Measurements from ENCODE around the gene PF4V1. TPM values are rescaled to one million over a fixed set of nuclear protein-coding genes. Genes with fewer than 3 reads are reported as not detected.

The PF4V1 gene
- total and polyA plus RNA-seq, 2 of the 13 experiments (the other 11 are each of a cell fraction or from before 2014, with no cell fraction given): not detected

DNA sequence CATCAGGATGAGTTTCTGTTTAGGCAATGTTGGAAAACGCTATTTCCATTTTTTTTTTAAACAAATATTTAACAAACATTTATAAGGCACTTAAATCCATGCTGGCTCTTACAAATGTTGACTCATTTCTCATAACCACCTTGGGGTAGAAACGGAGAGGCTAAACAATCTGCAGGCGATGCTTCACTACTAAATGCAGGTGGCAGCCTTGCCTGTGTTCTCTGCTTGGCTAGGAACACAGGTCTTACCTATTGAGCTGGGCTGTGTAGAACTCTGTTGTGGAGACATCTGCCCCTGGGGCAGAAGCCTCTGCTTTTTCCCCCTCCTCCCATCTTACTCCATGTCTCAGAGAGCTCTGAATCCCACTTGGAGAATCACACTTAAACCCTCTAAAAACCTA is 14.7 kb downstream of the PF4V1 start:
- Histone ChIP-seq H3K9me3 (ENCODE audit: low read length) (no peaks in the 10 kb centered on the region), H3K4me2 (ENCODE audit: low read depth, low read length) (no peak overlapping the region), H3K4me3 (replicated peaks in 1 of 3; ENCODE audit: insufficient read depth in 1 of 3, low read depth in 2 of 3, low read length in 3 of 3) (no peak overlapping the region), H4K20me1 (ENCODE audit: insufficient read depth, low read length) (no peaks in the 10 kb centered on the region), H3K36me3 (replicated peaks in 1 of 2; ENCODE audit: control insufficient read depth in 1 of 2, insufficient read depth in 2 of 2, low read length in 2 of 2) (no peaks in the 10 kb centered on the region), H3K9ac (ENCODE audit: insufficient read depth, low read depth, low read length) (no peak overlapping the region), H3K27ac (ENCODE audit: extremely low read length, insufficient read depth, low read length) (no peak overlapping the region), H3K27me3 (ENCODE audit: control insufficient read depth in 1 of 2, insufficient read depth in 2 of 2, low read length in 2 of 2) (peaks cover 0 to 19% of the 10 kb centered on the region in 2 experiments; a peak in 3 of 5 replicates), H3K4me1 (ENCODE audit: insufficient read depth, low read length) (peaks cover 8% of the 10 kb centered on the region; the same call in 1 of the 2 replicates), H3K79me2 (ENCODE audit: insufficient read depth, low read length) (no peaks in the 10 kb centered on the region), H2AFZ (ENCODE audit: low read length) (no peak overlapping the region)
- 0 out of 2 replicates have a peak, but pooled peaks have one; percentile 9 for TF ChIP-seq CTCF (CRISPR knock-in tag; IDR thresholded peaks at IDR 0.05)
- TF ChIP-seq STAG1 (CRISPR knock-in tag; IDR thresholded peaks at IDR 0.05): peak; percentile 14; the same call in 1 of the 2 replicates
- TF ChIP-seq, protein P1, sequence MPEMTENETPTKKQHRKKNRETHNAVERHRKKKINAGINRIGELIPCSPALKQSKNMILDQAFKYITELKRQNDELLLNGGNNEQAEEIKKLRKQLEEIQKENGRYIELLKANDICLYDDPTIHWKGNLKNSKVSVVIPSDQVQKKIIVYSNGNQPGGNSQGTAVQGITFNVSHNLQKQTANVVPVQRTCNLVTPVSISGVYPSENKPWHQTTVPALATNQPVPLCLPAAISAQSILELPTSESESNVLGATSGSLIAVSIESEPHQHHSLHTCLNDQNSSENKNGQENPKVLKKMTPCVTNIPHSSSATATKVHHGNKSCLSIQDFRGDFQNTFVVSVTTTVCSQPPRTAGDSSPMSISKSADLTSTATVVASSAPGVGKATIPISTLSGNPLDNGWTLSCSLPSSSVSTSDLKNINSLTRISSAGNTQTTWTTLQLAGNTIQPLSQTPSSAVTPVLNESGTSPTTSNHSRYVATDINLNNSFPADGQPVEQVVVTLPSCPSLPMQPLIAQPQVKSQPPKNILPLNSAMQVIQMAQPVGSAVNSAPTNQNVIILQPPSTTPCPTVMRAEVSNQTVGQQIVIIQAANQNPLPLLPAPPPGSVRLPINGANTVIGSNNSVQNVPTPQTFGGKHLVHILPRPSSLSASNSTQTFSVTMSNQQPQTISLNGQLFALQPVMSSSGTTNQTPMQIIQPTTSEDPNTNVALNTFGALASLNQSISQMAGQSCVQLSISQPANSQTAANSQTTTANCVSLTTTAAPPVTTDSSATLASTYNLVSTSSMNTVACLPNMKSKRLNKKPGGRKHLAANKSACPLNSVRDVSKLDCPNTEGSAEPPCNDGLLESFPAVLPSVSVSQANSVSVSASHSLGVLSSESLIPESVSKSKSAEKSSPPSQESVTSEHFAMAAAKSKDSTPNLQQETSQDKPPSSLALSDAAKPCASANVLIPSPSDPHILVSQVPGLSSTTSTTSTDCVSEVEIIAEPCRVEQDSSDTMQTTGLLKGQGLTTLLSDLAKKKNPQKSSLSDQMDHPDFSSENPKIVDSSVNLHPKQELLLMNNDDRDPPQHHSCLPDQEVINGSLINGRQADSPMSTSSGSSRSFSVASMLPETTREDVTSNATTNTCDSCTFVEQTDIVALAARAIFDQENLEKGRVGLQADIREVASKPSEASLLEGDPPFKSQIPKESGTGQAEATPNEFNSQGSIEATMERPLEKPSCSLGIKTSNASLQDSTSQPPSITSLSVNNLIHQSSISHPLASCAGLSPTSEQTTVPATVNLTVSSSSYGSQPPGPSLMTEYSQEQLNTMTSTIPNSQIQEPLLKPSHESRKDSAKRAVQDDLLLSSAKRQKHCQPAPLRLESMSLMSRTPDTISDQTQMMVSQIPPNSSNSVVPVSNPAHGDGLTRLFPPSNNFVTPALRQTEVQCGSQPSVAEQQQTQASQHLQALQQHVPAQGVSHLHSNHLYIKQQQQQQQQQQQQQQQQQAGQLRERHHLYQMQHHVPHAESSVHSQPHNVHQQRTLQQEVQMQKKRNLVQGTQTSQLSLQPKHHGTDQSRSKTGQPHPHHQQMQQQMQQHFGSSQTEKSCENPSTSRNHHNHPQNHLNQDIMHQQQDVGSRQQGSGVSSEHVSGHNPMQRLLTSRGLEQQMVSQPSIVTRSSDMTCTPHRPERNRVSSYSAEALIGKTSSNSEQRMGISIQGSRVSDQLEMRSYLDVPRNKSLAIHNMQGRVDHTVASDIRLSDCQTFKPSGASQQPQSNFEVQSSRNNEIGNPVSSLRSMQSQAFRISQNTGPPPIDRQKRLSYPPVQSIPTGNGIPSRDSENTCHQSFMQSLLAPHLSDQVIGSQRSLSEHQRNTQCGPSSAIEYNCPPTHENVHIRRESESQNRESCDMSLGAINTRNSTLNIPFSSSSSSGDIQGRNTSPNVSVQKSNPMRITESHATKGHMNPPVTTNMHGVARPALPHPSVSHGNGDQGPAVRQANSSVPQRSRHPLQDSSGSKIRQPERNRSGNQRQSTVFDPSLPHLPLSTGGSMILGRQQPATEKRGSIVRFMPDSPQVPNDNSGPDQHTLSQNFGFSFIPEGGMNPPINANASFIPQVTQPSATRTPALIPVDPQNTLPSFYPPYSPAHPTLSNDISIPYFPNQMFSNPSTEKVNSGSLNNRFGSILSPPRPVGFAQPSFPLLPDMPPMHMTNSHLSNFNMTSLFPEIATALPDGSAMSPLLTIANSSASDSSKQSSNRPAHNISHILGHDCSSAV (CRISPR knock-in tag; IDR thresholded peaks at IDR 0.05; ENCODE audit: borderline replicate concordance): no peak
- ATAC-seq (no peak), DNase-seq (ENCODE audit: low spot score) (no peak), FAIRE-seq (no peak)
- ChIA-PET CTCF (ENCODE audit: low intra/inter-chr PET ratio, low total read pairs) (no interaction called here), POLR2A (no interaction called here)
- intact Hi-C loops (cut with micrococcal nuclease; ENCODE audit: unreplicated experiment): no loop called here
- no TSS peak for BruUV-seq (replicated peaks)
- in situ Hi-C loops (cut with HindIII; ENCODE audit: extremely low pct_ligation_motif_present, low pct_unique_long_range_greater_than_20kb): no loop called here
- 11% methylated on average over 3 of the region's 3 CpGs for WGBS (ENCODE audit: low lambda C conversion rate)
